Measurements from ENCODE around the gene LCLAT1.

Gene LCLAT1

DNA sequence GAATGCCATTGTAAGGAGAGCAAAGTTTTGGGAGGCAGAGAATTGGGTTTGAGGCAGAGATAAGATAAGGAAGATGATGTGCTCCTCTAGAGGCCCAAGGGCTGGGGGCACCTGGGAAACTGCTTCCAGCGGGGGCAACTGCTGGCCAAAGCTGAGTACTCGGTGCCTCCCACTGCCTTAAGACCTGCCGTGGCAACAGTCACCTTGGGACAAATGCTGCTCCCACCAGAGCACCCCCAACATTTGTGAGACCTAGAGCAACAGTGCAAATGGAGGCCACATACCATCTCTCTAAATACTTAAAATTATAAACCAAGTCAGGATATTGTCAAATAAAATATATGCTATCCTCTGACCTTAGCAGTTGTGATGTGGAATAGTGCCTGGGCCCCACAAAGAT lies 233.1 kb downstream of the LCLAT1 start:
- no peak for DNase-seq

DNA sequence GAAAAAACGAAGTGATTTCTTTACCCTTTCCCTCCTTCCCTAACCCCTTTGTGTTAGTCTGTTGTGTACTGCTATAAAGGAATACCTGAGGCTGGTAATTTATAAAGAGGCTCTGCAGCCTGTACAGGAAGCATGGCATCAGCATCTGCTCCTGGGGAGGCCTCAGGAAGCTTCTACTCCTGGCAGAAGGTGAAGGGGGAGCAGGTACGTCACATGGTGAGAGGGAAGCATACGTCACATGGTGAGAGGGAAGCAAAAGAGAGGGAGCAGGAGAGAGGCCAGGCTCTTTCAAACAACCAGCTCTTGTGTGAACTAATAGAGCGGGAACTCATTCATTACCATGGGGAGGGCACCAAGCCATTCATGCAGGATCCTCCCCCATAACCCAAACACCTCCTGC lies 234.0 kb downstream of the LCLAT1 start:
- DNase-seq: no peak

DNA sequence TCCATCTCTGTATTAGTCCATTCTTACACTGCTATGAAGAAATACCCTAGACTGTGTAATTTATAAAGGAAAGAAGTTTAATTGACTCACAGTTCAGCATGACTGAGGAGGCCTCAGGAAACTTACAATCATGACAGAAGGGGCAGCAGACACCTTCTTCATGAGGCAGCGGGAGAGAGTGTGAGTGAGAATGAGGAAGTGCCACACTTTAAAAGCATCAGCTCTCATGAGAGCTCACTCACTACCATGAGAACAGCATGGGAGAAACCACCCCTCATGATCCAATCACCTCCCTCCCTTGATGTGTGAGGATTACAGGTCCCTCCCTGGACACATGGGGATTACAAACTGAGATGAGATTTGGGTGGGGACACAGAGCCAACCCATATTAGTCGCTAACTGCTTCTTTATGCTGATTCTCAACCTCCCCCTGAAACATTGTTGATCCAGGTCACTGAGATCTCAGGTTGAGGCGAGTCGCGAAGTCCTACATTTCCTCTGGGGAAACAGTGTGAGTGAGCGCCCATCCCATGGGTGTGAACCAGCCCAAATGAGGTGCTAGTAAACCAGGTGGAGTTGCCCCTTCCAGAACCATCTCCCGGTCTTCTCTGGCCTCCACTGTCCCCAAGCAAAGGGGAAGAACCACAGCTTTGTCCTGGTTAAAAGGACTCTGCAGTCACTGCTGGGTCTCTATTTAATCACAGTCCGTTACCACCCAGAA lies 236.3 kb downstream of the LCLAT1 start:
- no peak for DNase-seq

DNA sequence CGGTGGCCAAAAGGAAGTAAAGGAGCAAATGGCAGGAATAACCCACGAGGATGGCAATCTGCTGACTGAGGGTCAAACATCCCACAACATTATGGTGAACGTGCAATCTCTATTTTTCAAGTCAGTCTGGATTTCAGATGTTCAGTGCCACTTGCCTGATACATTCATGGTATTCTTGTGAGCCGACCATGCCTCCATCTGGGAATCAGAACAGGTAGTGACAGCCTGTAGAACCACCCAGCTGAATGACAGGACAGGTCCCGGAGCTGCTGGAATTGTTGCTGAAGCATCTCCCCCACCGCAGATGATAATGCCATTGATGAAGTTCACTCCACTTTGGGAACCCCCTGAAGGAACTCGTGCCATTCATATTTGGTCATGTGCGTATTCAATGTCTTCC lies 237.0 kb downstream of the LCLAT1 start:
- no peak for DNase-seq

DNA sequence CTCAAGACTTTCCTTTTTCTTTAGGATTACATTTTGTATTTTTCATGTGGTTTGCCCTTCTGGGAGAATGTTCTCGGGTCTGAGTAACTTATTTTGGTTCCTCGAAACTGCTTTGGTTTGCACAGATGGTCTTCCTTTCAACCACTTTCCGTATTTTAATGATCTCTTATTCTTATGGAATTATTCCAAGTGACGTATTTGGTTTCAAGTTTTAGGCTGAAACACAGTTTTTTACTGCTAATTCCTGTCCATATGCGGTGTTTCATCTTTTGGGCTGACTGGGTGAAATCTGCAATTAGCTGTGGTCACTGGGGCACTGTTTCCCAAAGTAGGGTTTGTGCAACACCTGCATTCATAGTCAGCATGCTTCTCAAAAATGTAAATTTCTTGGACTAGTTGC lies 237.5 kb downstream of the LCLAT1 start:
- no peak for DNase-seq

DNA sequence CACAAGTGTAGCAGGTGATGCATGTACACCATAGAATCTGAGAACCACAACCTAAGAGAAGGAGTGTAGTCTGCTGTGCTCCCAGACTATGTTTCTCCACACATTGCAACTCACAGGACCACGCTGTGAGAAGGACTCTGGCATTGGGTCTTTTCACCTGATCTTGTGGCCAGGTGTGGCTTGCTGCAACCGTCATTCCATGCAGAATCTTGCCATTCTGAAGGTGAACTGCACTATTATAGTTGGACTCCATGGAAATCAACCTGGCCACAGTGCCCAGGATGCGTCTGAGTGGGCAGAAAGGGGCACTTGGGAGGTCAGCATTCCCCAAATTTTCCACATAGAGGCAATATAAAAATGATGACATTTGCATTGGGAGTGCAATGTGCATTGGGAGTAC lies 237.9 kb downstream of the LCLAT1 start:
- no peak for DNase-seq

DNA sequence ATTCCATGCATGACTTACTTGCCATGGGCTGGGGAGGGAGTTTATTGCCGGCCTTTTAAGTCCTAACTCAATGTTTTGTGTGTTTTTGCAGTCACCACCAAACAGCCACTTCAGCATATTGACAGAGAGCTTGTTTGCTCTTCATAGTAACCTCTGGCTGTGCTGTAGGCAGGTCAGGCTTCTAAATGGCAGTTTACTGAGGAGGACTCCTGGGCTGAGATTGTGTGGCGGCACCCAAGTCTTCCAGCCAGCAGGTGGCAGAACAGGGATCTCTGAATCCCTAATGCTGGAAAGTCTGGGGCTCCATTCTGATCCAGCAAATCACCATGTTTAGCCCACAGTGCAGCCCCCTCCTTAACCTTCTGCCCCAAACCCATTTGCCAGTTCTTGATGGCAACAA lies 239.0 kb downstream of the LCLAT1 start:
- DNase-seq: peak; percentile 78

DNA sequence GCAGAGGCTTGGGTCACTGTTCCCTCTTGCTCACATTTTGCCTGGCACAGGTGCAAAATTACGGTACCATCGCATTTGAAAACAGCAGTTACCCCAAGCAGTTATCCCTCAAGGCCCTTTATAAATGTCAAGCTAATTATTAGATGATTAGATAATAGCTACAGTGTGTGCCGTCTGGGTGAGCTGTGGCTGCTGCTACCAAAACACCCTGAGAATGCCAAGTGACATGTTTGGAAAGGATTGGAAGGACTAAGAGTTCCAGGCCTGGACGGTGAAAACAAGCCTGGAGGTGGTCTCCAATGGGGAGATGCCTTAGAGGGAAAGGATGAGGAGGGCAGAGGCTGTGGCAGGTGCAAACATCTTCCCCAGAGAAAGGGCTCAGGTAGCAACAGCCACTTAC lies 239.6 kb downstream of the LCLAT1 start:
- DNase-seq: peak; percentile 84

DNA sequence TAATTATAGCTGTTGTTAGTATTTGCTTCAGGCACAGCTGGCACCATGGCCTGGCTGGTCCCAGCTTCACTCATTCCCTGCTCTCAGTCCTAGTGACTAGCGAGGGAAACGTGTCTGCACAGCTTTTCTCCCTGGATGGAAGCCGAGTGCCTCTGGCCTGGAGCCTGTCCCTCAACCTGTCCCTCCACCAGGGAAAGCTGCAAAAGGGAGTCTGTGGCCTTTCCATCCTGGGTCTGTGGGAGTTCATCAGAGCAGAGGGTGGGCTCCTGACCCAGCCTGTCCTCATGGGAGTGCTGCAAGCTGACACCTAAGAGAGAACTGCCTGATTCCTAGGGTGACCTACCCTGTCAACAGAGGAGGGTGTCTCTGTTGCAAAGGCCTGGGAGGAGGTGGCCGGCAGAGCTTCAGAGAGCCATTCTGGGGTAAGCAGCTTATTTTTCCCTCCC lies 241.9 kb downstream of the LCLAT1 start:
- DNase-seq: peak; percentile 52

DNA sequence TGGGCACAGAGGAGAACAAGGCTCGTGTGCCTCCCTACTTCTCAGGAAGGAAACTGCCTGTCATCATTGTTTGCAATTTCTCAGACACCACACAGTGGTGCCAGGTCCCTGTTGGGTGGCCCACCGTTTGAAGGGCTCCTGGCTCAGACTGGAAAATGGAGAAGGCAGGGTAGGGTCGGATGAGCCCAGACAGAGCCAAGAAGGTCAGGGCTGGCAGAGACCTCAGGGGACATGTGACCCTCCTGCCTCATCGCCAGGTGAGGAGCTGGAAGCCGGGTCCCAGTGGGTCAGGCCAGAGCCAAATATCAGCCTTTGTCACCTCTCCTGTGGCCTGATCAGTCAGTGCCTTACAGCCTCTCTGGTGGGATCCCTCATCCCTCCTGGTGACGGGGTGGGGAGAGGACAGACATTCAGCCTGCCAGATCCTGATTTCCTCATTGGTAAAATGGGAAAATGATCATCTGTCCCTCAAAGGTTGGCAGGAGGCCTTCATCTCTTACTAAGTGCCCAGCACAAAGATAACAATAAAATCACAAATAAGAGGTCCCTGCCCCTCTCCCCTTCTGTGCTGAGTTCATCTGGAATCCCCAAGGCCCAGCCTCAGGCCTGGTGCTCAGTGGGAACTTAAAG lies 242.6 kb downstream of the LCLAT1 start:
- no peak for DNase-seq

DNA sequence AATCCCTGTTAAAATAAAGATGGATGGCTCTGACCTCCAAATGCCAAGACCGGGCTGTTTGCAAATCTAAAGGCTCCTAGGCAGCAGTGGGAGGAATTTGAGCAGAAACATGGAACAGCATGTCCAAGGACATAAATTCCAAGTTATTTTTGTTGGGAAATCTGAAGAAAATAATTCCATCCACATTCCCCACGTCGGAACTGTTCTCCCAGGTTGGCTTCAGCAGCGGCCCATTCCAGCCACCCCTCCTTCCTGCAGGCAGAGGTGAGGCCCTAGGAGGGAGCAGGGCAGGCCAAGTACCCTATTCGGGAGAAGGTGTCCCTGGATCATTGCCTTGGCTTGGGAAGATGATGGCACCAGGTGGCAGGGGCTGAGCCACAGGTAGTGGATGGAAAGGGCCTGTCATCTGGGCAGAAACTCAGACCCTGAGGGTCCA lies 243.1 kb downstream of the LCLAT1 start:
- DNase-seq: no peak

DNA sequence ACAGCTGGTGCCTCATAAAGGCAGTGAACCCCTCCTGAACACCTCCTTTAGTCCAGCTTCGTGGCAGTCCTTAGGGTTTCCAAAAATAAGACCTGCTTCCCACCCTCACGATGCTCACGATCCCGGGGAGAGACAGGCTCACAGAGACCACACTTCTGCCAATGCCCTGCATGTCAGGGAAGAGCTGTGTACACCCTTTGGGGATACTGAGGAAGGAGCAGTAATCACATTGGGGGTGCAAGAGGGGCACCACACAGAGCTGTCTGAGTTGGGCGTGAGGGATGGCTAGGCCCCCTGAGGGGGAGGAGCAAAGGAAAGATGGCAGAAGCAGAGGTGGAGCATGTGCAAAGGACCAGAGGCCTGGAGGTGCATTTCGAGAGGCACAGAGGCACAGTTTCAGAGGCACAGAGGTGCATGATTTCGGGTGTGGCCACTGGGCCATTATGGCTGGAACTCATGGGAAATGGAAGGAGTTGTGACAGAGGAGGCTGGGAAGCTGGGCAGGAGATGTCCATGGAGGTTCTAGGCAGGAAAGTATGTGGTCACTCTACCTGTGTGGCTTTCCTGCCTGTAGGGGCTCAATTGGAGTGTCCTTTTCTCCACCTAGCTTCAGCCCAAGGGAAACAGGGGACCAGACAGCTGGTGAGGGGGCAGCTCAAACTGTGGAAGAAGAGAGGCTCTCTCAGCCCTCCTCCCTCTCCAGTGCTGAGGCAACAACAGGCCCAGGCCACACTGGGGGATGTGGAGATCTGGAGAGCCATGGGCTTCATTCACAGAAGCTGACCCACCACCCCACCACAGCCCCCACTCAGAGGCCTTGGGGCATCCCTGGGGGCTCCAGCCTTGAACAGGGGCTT lies 244.3 kb downstream of the LCLAT1 start:
- DNase-seq: no peak

DNA sequence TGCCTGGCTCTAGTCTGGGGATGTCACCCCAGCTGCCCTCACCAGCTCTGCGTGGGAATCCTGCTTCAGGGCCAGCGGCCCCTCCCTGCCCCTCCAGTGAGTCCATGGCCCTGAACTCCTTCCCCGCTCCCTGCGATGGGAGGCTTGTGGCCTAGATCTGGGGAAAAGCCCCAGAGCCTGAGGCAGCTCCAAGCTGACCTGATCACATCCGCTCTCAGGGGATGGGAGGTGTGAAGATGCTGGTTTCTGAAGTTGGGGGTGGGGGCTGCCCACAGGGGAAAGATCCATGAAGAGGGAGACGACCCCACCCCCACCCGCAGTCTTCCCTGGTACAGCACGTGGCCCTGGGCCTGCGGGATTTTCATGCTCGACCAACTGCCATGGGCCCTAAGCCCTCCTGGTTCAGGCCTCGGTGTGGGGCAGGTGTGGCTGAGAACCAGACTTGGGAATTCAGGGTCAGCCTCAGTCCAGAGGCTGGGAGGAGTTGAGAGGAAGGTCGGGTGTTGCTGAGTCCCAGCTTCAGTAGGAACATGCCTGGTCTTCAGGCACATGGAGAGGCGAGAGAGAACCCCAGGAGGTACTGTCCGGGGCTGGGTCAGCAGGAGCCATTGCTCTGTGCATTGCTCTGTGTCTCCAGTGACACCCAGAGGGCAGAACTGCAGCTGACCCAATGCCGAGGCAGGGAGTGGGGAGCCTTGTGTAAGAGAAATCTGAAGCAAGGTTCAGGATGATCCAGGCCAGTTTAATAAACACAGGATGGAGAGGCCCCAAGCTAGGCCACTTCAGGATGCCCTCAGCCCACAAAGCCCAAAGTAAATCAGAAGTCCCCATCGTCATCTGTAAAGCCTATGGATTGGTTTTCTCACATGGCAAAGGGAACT lies 245.1 kb downstream of the LCLAT1 start:
- DNase-seq: no peak

DNA sequence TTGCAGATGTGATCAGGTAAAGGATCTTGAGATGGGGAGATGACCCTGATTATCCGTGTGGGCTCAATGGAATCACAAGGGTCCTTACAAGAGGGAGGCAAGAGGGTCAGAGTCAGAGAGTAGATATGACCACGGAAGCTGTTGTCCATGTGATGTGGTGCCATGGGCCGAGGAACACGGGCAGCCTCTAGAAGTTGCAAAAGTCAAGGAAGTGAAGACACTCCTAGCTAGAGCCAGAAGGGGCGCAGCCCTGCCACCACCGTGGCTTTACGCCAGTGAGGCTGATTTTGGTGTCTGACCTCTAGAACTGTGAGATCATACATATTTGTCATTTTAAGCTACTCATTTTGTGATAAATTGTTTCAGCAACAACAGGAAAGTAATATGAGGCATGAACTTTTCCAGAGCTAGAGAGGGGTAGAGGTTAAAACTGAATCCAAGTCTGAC lies 245.8 kb downstream of the LCLAT1 start:
- no peak for DNase-seq
